ENCODE results near the gene PIEZO1. TPM values are rescaled to one million over a fixed set of nuclear protein-coding genes. Genes with fewer than 3 reads are reported as not detected.

PIEZO1 gene
- total and polyA plus RNA-seq, 2 experiments from 2014 or later, result 30.4 to 70.1 TPM

- Mint-ChIP-seq H3K9me3 (no peaks in the 10 kb centered on the region; the same call in 2 of the 3 replicates), H3K27me3 (ENCODE audit: insufficient read depth, low read depth, poor library complexity) (peaks cover 5% of the 10 kb centered on the region), H3K4me3 (no peak overlapping the region), H3K27ac (no peak overlapping the region), H3K4me1 (no peaks in the 10 kb centered on the region; the same call in 2 of the 3 replicates), H3K36me3 (ENCODE audit: low read depth) (peaks cover 3% of the 10 kb centered on the region; the same call in 2 of the 3 replicates)
- Histone ChIP-seq H3K27ac (ENCODE audit: low read depth) (no peak overlapping the region), H3K9me2 (ENCODE audit: insufficient read depth) (no peaks in the 10 kb centered on the region), H2AFZ (no peak overlapping the region), H3K4me1 (ENCODE audit: insufficient read depth) (no peaks in the 10 kb centered on the region), H3K36me3 (ENCODE audit: insufficient read depth) (no peaks in the 10 kb centered on the region), H3K79me2 (replicated peaks; ENCODE audit: insufficient read depth) (no peaks in the 10 kb centered on the region), H3K4me2 (no peak overlapping the region), H3K4me3 (no peak overlapping the region), H3K27me3 (ENCODE audit: insufficient read depth) (no peaks in the 10 kb centered on the region), H3F3A (replicated peaks; ENCODE audit: low read depth) (no peaks in the 10 kb centered on the region), H4K20me1 (replicated peaks; ENCODE audit: insufficient read depth) (no peaks in the 10 kb centered on the region)
- no peak for DNase-seq (ENCODE audit: low spot score)
- TF ChIP-seq CREB1 (CRISPR knock-in tag; IDR thresholded peaks at IDR 0.05; ENCODE audit: low read depth) (no peak), NANOG (IDR thresholded peaks at IDR 0.05; ENCODE audit: borderline replicate concordance) (no peak), ZNF331 (CRISPR knock-in tag; IDR thresholded peaks at IDR 0.05; ENCODE audit: low read depth) (no peak), ETS1 (IDR thresholded peaks at IDR 0.05) (no peak), JUNB (IDR thresholded peaks at IDR 0.05; ENCODE audit: unreplicated experiment) (no peak), CTCF (conservative IDR thresholded peaks at IDR 0.05; ENCODE audit: low read depth in 2 of 2) (no peak), REST (IDR thresholded peaks at IDR 0.05; ENCODE audit: unreplicated experiment) (no peak), ZNF462 (CRISPR knock-in tag; IDR thresholded peaks at IDR 0.05) (no peak), EZH2 (IDR thresholded peaks at IDR 0.05; ENCODE audit: low read depth, unreplicated experiment) (no peak)
- no peak for ATAC-seq
These were observed 40.1 kb upstream of the PIEZO1 start for GRCh38 chr16:88825146-88825545.

Measured in GM23338 (cell line).